ENCODE data around the gene ARHGEF33. TPM values are rescaled to one million over a fixed set of nuclear protein-coding genes. Genes with fewer than 3 reads are reported as not detected.

Gene ARHGEF33
- total and polyA plus RNA-seq, 10 donors = 0.04 to 2.0 (median 0.40) TPM

GRCh38 chr2:39007875-39008504 lies 118.3 kb downstream of the ARHGEF33 start:
- H3K4me3 ChIP-seq = no peak overlapping the region
- intact Hi-C loops (cut with DNase I; ENCODE audit: low total_unique reads) = no loop called here
- no peaks in the 10 kb centered on the region for H3K27me3 ChIP-seq (replicated peaks in 1 of 7)
- no peak for TF ChIP-seq POLR2AphosphoS5 (IDR thresholded peaks at IDR 0.05)
- TF ChIP-seq CTCF (IDR thresholded peaks at IDR 0.05 in 8 of 11, conservative IDR thresholded peaks at IDR 0.05 in 3 of 11) = no peak
- TF ChIP-seq POLR2A (IDR thresholded peaks at IDR 0.05) = no peak
- H3K27ac ChIP-seq = no peak overlapping the region
- H3K4me1 ChIP-seq = no peaks in the 10 kb centered on the region
- peaks cover 0 to 100% (median 61%) of the 10 kb centered on the region in 6 donors for H3K36me3 ChIP-seq
- DNase-seq = no peak
- 72 to 83% (median 77%) methylated on average over 5 of the region's 5 CpGs for WGBS, 5 donors
- no peaks in the 10 kb centered on the region for H3K9me3 ChIP-seq

- H3K36me3 ChIP-seq = peaks cover 0 to 100% (median 66%) of the 10 kb centered on the region in 6 donors
- no peaks in the 10 kb centered on the region for H3K9me3 ChIP-seq
- H3K4me1 ChIP-seq = no peaks in the 10 kb centered on the region
- intact Hi-C loops (cut with DNase I; ENCODE audit: low total_unique reads) = no loop called here
- 71 to 90% (median 85%) methylated on average over 1 of the region's 1 CpG for WGBS, 5 donors
- no peak overlapping the region for H3K27ac ChIP-seq
- no peak for DNase-seq
- TF ChIP-seq CTCF (IDR thresholded peaks at IDR 0.05 in 8 of 11, conservative IDR thresholded peaks at IDR 0.05 in 3 of 11) = no peak
- no peak for TF ChIP-seq POLR2A (IDR thresholded peaks at IDR 0.05)
- TF ChIP-seq POLR2AphosphoS5 (IDR thresholded peaks at IDR 0.05) = no peak
- no peaks in the 10 kb centered on the region for H3K27me3 ChIP-seq (replicated peaks in 1 of 7)
- no peak overlapping the region for H3K4me3 ChIP-seq
Observed at GRCh38 chr2:39008665-39009064, 119.0 kb downstream of the ARHGEF33 start.

GRCh38 chr2:39013871-39014270 lies 124.2 kb downstream of the ARHGEF33 start:
- no peaks in the 10 kb centered on the region for H3K27me3 ChIP-seq (replicated peaks in 1 of 7)
- TF ChIP-seq POLR2AphosphoS5 (IDR thresholded peaks at IDR 0.05) (no peak), CTCF (IDR thresholded peaks at IDR 0.05 in 8 of 11, conservative IDR thresholded peaks at IDR 0.05 in 3 of 11) (no peak), POLR2A (IDR thresholded peaks at IDR 0.05) (no peak)
- H3K27ac ChIP-seq = no peak overlapping the region
- no peaks in the 10 kb centered on the region for H3K9me3 ChIP-seq
- no peaks in the 10 kb centered on the region for H3K4me1 ChIP-seq
- 89 to 97% (median 91%) methylated on average over 3 of the region's 3 CpGs for WGBS, 5 donors
- H3K36me3 ChIP-seq = peaks cover 0 to 56% (median 42%) of the 10 kb centered on the region in 6 donors
- no peak for DNase-seq
- H3K4me3 ChIP-seq = no peak overlapping the region
- intact Hi-C loops (cut with DNase I; ENCODE audit: low total_unique reads) = no loop called here

GRCh38 chr2:39015424-39015823 lies 125.7 kb downstream of the ARHGEF33 start:
- Histone ChIP-seq H3K4me1 (no peaks in the 10 kb centered on the region), H3K9me3 (no peaks in the 10 kb centered on the region), H3K36me3 (peaks cover 0 to 44% (median 31%) of the 10 kb centered on the region in 6 donors), H3K4me3 (no peak overlapping the region), H3K27ac (no peak overlapping the region), H3K27me3 (replicated peaks in 1 of 7) (no peaks in the 10 kb centered on the region)
- no peak for DNase-seq
- intact Hi-C loops (cut with DNase I; ENCODE audit: low total_unique reads) = no loop called here
- TF ChIP-seq CTCF (IDR thresholded peaks at IDR 0.05 in 8 of 11, conservative IDR thresholded peaks at IDR 0.05 in 3 of 11) (no peak), POLR2A (IDR thresholded peaks at IDR 0.05) (no peak), POLR2AphosphoS5 (IDR thresholded peaks at IDR 0.05) (no peak)
- WGBS, 5 donors = 91 to 100% (median 97%) methylated on average over 1 of the region's 1 CpG

Data from spleen (tissue), 11 donors.